BJ (cell line): ENCODE measurements around the gene FSHB. TPM values are rescaled to one million over a fixed set of nuclear protein-coding genes. Genes with fewer than 3 reads are reported as not detected.

ENCODE experiments used
- CTCF ChIA-PET: fragments of 350-600 bp; formaldehyde crosslinking; extraction: SDS; loops from one replicate; lab custom pipeline; 2021; ENCODE audit warnings: antibody characterized with exemption, inconsistent platforms; lab: Yijun Ruan, JAX
- POLR2A ChIA-PET: fragments of 300-600 bp; sonication (Branson Sonifier 250); formaldehyde crosslinking; extraction: SDS; loops from one replicate; lab custom pipeline; 2021; ENCODE audit warnings: antibody characterized with exemption; lab: Charles Lee
- DNase-seq: peaks from one replicate; pipeline ENCODE4 v3.0.0-alpha.2; 2011; ENCODE audit warnings: low read depth
- H3K27me3 ChIP-seq: 2 replicates; pipeline ENCODE4 v1.6.0; 2011; ENCODE audit warnings: low read length; ENCODE audit not compliant: control insufficient read depth, insufficient read depth
- H3K36me3 ChIP-seq: 2 replicates; pipeline ENCODE4 v1.5.1; 2011; ENCODE audit warnings: low read length; ENCODE audit not compliant: control insufficient read depth, insufficient read depth
- H3K4me3 ChIP-seq: 2 replicates; pipeline ENCODE4 v1.5.1; 2011; ENCODE audit warnings: low read depth, mild to moderate bottlenecking, control low read depth, low read length
- polyA plus RNA-seq: library from polyadenylated mRNA; depleted of rRNA; stranded (reverse); fragments of >200 nt; gene quantifications from 2 replicates; pipeline ENCODE4 v1.2.3, GENCODE V29; 2011
- TF ChIP-seq, protein P1 (sequence below): IDR thresholded peaks from 2 replicates; pipeline ENCODE4 v1.5.1; 2011; ENCODE audit warnings: low read depth, mild to moderate bottlenecking, control low read depth, inconsistent platforms, low read length, moderate library complexity; ENCODE audit not compliant: insufficient read depth

Gene FSHB
- polyA plus RNA-seq, 1 experiment, result not detected

GRCh38 chr11:30254307-30255298, 23.8 kb downstream of the FSHB start:
- DNase-seq, result no peak
- POLR2A ChIA-PET, result no interaction called here
- CTCF ChIA-PET, result no interaction called here

DNA sequence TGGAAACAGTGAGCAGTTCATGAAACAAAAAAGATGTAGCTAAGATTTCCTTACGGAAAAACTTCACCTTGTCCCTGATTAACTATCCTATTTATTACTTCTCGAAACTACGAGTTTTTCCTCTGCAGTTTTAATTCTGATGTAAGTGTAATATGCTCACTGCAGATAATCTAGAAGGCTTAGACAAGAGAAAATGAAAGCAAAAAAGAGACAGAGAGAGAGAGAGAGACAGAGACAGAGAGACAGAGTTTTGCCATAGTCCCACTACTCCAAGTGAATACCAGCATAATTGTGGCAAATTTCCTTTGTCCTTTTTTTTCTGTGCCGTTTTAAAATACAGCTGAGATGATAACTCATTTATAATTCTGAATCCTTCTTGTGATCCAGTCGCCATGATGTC, 24.8 kb downstream of the FSHB start:
- CTCF ChIA-PET, result no interaction called here
- Histone ChIP-seq H3K27me3 (no peaks in the 10 kb centered on the region), H3K36me3 (no peaks in the 10 kb centered on the region), H3K4me3 (no peak overlapping the region)
- DNase-seq, result no peak
- TF ChIP-seq, protein P1, sequence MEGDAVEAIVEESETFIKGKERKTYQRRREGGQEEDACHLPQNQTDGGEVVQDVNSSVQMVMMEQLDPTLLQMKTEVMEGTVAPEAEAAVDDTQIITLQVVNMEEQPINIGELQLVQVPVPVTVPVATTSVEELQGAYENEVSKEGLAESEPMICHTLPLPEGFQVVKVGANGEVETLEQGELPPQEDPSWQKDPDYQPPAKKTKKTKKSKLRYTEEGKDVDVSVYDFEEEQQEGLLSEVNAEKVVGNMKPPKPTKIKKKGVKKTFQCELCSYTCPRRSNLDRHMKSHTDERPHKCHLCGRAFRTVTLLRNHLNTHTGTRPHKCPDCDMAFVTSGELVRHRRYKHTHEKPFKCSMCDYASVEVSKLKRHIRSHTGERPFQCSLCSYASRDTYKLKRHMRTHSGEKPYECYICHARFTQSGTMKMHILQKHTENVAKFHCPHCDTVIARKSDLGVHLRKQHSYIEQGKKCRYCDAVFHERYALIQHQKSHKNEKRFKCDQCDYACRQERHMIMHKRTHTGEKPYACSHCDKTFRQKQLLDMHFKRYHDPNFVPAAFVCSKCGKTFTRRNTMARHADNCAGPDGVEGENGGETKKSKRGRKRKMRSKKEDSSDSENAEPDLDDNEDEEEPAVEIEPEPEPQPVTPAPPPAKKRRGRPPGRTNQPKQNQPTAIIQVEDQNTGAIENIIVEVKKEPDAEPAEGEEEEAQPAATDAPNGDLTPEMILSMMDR, result no peak
- POLR2A ChIA-PET, result no interaction called here

More at GRCh38 chr11:30254307-30255298, 23.8 kb downstream of the FSHB start:
- TF ChIP-seq, protein P1, result no peak
- no peaks in the 10 kb centered on the region for H3K27me3 ChIP-seq
- no peaks in the 10 kb centered on the region for H3K36me3 ChIP-seq
- no peak overlapping the region for H3K4me3 ChIP-seq

- CTCF ChIA-PET, result no interaction called here
- Histone ChIP-seq H3K4me3 (no peak overlapping the region), H3K36me3 (no peaks in the 10 kb centered on the region), H3K27me3 (no peaks in the 10 kb centered on the region)
- POLR2A ChIA-PET, result no interaction called here
- no peak for DNase-seq
- TF ChIP-seq, protein P1, result no peak
These were observed 26.2 kb downstream of the FSHB start for GRCh38 chr11:30257058-30257457.

GRCh38 chr11:30258679-30259078, 27.9 kb downstream of the FSHB start:
- POLR2A ChIA-PET, result no interaction called here
- TF ChIP-seq, protein P1, result no peak
- H3K36me3 ChIP-seq, result no peaks in the 10 kb centered on the region
- H3K4me3 ChIP-seq, result no peak overlapping the region
- CTCF ChIA-PET, result no interaction called here
- H3K27me3 ChIP-seq, result no peaks in the 10 kb centered on the region
- DNase-seq, result no peak

GRCh38 chr11:30260813-30261212, 30.0 kb downstream of the FSHB start:
- DNase-seq, result no peak
- H3K27me3 ChIP-seq, result no peaks in the 10 kb centered on the region
- POLR2A ChIA-PET, result no interaction called here
- TF ChIP-seq, protein P1, result no peak
- CTCF ChIA-PET, result no interaction called here
- no peaks in the 10 kb centered on the region for H3K36me3 ChIP-seq
- no peak overlapping the region for H3K4me3 ChIP-seq
